ENCODE data around the gene SMCP.

The SMCP gene

DNA sequence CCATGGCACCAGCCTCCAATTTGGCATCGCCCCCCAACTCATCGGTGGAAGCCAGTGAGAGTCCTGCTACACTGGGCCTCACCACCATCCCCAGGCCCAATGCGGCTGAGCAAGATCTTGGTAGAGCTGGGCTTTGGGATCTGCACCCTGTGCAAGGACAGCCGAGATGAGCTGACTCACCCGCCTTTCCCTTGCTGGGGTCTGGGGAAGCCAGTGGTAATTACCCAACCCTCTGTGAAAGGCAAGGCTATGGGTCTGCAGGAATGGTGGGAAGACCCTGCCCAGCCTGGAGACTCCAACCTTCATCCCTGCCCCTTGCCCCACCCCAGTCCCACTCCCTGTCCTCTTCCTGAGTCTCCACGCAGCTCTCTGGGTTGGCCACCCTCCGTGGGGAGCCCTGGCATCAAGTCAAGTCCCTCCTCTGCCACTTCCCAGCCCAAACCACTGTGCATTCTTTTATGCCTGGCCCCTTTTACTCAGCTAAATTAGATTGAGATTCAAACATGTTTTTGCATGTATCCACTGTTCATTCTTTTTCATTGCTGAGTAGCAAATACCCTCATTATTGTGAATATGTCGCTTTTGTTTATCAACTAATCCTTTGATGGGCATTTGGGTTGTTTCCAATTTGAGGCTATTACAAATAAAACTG is 8.8 kb downstream of the SMCP start:
- no peak for DNase-seq

DNA sequence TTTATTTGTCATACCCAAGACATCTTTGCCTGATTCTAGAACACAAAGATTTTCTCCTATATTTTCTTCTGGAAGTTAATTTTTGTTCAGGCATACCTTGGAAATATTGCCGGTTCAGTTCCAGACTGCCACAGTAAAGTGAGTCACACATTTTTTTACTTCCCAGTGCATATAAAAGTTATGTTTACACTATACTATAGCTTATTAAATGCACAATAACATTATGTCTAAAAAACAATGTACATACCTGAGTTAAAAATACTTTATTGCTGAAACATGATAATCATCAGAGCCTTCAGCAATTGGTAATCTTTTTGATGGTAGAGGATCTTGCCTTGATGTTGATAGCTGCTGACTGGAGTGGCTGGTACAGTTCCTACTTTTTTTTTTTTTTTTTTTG is 10.0 kb downstream of the SMCP start:
- DNase-seq, result no peak

DNA sequence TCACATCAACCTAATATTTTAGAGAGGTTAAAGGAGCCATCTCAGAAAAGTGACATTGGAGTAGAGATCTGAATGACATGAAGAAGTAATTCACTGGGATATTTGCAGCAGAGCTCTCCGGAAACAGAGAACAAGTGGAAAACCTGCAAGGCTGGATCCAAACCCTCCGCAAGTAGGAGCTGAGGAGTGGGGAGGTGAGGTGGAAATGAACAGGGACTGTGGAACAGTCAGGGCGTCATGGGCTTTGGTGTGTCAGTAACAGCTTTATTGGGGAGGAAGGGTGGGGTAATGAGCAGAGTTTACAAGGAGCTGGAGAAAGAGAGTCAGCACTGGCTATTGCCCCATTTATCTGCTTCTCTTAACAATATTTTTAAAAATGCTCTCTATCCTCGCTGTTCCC is 20.9 kb downstream of the SMCP start:
- no peak for DNase-seq

DNA sequence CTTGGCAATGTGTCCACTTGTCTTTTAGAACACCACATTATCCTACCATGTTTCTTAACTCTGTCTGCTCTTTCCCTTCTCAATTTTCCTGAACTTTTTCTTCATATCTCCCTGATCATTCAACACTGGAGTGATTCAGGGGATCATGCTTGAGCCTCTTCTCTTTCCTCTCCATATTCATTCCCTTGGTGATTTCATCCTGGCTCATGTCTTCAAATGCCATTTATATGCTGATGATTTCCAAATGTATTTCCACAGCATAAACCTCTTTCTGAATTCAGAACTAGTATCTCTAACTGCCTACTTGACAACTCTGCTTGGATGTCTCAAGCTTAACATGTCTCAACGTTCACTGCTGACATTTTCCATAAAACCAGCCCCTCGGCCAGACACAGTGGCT is 21.8 kb downstream of the SMCP start:
- DNase-seq, result no peak

DNA sequence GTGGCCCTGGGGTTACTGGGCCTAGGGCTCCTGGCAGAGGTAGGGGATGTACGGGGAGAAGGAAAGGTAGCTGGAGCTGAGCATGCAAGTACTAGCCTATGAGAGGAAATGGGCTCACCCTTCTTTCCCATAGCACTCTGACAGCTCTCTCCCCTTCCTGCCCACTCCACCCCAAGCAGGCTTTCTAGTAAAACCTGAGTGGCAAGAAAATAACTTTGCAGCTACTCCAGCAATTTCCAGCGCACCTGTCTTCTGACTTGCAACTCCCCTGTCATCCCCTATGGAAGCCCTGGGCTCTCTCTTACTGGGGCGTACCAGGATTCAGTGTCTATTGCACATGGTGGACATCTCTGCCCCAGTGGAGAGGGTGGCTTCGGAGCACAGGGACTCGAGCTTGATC is 23.5 kb downstream of the SMCP start:
- no peak for DNase-seq

DNA sequence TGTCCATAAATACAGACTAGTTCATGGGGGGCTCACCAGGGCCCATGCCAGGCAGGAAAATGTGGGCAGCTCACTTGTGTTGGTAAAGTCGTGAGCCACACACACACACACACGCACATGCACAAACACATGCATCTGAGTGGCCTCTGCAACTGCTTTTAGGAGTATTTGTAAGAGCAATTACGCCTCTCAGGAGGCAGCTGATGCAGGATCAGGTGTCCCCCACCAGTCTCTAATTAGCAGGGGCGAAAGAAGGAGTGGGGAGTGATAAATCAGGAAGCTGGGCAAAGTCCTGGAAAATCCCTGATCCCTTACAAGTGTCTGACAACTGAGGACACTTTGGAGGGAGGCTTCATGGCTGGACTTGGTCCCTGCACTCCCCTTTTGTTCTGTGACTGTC is 24.5 kb downstream of the SMCP start:
- DNase-seq, result no peak

DNA sequence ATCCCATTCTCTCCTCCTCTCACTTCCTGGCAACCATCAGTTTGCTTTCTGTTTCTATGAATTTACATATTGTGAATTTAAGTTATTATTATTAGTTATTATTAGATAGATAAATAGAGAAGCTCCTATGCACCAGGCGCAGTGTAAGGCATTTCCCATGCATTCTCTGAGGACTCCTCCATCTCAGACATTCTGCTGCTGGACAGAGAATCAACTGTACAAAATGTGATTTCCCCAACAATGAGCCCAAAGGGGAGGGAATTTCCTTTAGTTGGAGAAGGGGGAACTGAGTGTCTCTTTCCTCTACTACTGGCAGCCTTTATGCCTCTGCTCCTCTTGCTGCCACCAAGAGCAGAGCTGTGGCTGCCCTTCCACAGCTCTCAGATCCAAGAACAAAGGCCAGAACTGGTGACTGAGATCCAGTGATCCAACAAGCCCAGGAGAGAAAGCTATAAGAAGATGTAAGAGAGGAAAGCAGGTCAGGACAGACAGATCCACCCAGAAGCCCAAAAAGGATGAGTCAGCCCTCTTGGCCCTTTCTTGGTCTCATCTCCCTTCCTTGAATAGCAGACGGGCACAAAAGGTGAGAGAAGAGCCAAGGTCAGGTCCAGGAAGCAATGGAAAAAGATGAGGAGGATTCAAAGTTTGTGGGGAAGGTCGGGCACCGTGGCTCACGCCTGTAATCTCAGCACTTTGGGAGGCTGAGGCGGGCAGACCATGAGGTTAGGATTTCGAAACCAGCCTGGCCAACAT is 26.7 kb downstream of the SMCP start:
- DNase-seq, result no peak

DNA sequence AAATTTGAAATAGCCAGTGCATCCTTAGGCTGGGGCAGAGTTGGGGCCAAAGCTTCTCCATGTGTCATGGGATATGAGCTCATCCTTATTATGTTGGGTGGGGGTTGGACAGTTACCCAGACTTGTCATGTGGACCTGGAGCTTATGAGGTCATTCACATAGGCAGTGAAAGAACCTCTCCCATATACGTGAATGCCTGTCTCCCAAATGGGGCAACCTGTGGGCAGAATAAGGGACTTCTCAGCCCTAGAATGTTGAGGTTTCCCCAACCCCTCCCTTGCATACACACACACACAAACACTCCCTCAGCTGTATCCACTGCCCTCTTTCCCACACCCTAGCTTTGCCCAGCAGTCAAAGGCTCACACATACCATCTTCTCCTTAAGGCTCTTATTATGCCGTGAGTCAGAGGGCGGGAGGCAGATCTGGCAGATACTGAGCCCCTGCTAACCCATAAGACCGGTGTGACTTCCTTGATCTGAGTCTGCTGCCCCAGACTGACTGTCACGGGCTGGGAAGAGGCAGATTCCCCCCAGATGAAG is 28.0 kb downstream of the SMCP start:
- no peak for DNase-seq

DNA sequence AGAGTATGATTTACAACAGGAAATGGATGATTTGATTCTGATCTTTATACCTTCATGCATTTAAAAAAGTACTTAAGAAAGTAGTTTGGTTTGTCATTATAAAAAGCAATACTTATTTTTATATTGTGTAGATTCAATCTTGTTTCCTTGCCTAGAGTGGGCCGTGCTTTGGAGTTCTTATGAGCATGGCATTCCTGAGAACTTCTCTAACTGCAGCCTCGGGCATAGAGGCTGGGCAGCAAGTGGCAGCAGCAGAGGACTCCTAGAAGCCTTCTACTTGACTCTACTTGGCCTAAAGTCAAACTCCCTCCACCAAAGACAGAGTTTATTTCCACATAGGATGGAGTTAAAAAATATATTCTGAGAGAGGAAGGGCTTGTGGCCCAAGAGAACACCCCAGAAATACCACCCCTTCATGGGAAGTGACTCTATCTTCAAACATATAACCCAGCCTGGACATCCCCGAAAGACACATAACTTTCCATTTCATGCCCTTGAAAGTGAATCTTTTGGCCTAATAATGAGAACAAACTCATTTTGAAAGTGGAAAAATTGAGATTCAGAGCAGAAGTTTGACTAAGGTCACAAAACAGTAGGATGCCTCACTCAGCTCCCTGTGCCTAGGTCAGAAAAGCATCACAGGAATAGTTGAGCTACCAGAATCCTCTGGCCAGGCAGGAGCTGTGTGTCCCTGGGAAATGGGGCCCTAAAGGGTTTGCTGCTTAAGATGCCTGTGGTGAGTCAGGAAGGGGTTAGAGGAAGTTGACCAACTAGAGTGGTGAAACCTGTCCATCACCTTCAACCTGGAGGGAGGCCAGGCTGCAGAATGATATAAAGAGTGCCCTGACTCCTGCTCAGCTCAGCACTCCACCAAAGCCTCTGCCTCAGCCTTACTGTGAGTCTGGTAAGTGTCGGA is 29.8 kb downstream of the SMCP start, which contains the start of gene IVL:
Gene IVL, plus strand, starts transcription at position 861 of the 916 bp plus-strand sequence. CDS start 1,252 bp downstream, outside the sequence.
- DNase-seq, result no peak

DNA sequence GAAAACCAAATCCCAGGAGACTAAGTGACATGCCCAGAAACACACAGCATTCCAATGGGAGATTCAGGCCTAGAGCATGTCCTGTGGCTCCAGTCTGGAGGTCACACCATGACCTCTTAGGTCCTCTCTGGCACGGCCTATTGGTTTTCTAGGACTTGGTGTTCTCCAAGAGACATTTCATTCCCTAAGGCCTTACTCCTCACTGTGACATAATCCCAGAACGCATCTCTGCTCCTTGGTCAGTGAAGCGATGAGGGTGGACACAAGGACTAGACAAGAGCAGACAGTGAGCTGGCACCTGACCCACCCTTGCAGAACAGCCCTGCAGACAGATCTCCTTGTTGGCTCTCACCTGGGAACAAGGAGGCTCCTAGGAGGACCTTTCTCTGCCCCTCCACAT is 31.1 kb downstream of the SMCP start:
- no peak for DNase-seq

DNA sequence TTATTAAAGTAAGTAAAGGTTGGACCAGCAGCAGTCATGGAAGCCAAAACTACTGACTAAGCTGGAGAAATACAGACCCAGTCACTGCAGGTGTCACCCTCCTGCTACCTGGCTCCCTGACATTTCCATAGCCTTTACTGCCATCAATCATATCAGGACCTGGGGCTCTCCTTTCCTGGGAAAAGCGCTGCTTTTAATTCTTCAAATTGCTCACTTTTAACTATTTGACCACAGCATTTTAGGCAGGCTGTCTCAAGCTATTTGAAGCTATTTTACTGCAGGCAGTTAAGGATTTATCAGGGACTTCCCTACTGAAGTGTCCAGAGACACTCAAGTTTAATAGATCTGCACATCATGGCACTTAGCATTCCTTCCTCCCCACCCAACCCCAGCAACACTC is 34.3 kb downstream of the SMCP start:
- DNase-seq, result no peak

DNA sequence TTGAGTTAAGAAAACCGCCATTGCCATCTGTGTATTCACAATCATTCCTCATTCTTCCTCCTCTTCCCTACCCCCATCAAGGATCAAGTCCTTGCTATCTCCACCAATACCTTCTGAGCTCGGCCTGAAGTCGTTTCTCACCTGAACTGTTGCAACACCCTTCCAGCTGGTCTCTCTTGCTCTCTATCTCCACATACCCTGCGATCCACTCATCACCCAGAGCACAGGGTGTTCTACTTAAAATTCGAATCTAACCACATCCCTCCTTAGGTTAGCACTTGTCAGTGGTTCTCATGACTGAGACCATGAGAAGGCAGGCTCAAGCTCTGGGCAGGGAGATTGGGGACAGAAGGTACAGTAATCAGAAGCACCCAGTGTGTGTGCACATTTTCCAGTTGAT is 34.8 kb downstream of the SMCP start:
- DNase-seq, result no peak

DNA sequence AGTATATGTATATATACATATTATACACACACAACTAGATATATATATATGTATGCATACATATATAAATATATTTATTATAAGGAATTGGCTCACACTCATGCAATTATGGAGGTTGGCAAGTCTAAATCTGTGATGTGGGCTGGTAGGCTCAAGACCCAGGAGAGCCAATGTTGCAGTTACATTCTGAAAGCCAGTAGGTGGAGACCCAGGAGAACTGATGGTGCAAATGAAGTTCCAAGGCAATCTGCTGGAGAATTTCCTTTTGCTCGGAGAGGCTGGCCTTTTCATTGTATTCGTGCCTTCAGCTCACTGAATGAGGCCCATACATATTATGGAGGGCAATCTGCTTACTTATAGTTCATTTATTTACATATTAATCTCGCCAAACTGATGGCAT is 39.7 kb downstream of the SMCP start:
- no peak for DNase-seq

DNA sequence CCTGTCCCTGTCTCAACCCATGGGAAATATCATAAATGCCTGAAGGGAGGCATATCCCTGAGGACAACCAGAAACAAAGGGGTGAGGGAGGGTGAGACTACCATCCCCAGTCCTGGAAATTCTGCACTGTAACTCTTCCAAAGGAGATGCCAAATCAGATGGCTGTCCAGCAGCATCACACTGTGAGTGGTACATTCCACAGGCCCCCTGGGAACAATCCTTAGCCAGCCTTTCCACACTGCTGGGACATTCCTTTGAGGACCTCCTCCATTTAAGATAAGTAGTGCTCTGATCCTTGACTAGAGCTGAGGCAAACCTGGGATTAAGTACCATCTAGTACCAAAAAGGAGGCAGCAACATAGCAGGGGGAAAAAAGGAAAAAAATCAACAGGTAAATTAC is 40.9 kb downstream of the SMCP start:
- DNase-seq, result no peak

DNA sequence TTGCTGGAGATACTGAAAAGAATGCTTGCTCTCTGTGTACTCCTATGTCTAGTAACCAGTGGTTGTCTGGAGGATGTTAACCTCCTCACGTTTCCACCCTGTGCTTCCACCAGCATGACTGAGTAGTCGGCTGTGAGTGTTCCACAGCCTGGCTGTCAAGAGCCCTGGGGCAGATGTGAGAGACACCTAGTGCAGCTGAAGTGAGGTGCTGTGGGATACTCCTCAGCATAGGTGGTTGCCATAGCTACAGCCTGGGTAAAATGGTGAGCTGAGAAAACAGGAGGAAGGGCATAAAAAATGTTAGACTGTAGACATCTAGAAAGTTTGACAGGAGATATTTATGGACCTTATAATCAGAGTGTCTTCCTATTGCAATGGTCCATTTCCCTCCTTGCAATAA is 46.1 kb downstream of the SMCP start:
- no peak for DNase-seq

DNA sequence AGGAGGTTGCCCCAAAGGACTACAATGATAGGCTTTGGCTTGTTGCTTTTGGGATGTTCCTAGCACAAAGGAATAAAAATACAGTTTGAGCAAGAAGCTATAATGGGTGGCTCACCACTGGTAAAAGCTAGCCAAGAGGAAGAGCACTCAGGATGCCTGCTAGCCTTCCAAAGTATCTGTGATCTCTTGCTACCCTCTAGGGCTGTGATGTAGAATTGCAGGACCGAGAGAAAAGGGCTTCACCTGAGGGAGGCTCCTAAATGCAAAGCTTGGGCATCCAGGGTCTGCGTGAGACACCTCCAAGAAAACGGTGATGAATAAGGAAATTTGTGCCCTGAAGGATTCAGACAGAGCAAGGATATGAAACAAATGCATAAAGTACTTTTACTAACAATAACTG is 48.0 kb downstream of the SMCP start:
- no peak for DNase-seq

DNA sequence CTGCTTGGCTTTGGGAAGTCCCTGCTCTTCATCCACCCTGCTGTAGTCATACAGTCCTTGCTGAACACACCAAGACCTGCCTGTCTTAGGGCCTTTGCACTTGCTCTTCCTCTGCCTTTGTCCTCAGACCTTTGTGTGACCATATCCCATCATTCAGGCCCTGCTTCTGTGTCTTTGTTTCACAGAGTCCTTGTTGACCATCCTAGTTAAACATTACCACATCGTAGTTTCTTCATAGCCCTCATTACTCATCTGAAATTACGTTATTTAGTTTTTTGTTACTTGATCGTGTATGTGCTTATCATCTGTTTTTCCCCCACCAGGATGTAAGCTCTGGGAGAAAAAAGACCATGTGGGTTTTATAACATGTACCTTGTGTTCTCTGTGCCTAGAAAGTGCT is 50.5 kb downstream of the SMCP start:
- no peak for DNase-seq

DNA sequence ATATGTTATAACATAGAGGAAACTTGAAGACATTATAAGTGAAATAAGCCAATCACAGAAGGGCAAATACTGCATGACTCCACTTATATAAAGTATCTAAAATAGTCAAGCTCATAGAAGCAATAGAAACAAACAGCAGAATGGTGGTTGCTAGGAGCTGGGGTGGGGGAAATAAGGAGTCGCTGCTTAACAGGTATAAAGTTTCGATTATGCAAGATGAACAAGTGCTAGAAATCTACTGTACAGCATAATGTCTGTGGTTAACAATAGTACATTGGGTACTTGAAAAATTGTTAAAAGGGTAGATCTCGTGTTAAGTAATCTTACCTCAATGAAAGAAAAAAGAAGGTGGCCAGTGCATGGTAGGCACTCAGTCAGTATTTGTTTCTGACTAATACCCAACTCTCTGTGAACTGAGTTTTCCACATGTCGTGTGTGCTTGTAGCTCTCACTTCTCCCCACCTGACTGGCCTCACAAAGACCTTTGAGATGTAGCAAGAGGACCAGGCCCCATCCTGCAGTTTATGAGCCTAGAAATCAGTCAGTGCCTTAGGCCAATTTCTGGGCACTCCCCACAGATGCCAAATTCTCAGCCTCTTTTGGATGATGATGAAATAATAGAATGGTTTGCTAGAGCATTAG is 54.2 kb downstream of the SMCP start:
- no peak for DNase-seq

DNA sequence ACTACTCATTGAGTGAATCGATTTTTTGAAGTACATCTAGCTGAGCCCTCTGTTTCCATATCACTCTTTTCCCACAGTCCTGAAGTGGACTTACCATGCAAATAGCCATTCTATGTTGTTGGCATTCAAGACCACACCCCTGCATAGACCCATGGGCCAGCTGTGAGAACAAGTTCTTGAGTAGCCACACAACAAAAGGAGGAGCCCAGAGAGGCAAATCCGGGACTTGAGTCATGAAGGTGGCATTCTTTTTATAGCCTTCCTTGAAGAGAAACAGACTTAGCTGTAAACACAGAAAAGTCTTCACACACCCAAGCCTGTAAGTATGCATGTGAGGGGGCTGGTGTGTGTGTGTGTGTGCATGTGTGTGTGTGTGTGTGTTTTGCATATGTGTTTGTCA is 55.1 kb downstream of the SMCP start:
- DNase-seq, result no peak
